ENCODE measurements around the gene CASP1.

CASP1 gene

DNA sequence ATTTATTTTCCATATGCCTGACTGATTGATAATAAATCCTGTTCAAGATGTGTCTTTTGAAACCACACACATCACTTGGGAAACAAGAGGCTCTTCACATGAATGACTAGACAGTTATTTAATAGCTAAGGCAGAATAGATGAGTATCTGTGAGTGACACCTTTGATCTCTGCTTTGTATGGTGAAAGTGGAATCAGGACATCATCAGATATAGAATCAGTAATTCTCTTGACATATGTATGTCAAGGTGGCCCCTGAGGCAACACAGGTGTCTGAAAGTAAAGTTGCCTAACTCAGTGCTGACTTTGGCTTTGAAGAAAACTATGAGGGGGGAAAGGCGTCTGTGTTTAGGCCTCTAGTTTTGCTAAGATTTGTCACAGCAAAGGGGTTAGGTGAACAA is 55.1 kb downstream of the CASP1 start:
- Histone ChIP-seq H4K8ac (ENCODE audit: low read depth, low read length) (no peak overlapping the region), H3K18ac (ENCODE audit: low read length) (no peak overlapping the region), H2BK12ac (ENCODE audit: low read length) (no peak overlapping the region), H3K36me3 (replicated peaks in 1 of 2; ENCODE audit: control insufficient read depth in 2 of 2, insufficient read depth in 2 of 2, low read length in 2 of 2) (no peaks in the 10 kb centered on the region), H3K4me1 (ENCODE audit: control insufficient read depth in 2 of 2, insufficient read depth in 1 of 2, low read depth in 1 of 2, low read length in 2 of 2) (no peaks in the 10 kb centered on the region), H2BK15ac (ENCODE audit: low read length) (no peak overlapping the region), H2AK5ac (ENCODE audit: low read depth, low read length) (no peak overlapping the region), H2BK5ac (ENCODE audit: low read length) (no peak overlapping the region), H3K79me1 (ENCODE audit: low read depth, low read length) (no peaks in the 10 kb centered on the region), H3K9ac (ENCODE audit: low read depth, low read length, poor library complexity) (no peak overlapping the region), H2BK120ac (ENCODE audit: low read depth, low read length) (no peak overlapping the region), H3K4ac (ENCODE audit: low read length) (no peak overlapping the region), H3K23ac (ENCODE audit: low read depth, low read length, poor library complexity) (no peak overlapping the region), H2AFZ (ENCODE audit: low read length) (no peak overlapping the region), H4K91ac (ENCODE audit: low read depth, low read length, poor library complexity) (no peak overlapping the region), H3K4me3 (ENCODE audit: low read length in 2 of 2) (no peak overlapping the region), H3K14ac (ENCODE audit: low read length) (no peak overlapping the region), H3K4me2 (ENCODE audit: insufficient read depth, low read length, poor library complexity, severe bottlenecking) (no peak overlapping the region), H3K27ac (replicated peaks; ENCODE audit: low read length) (no peak overlapping the region), H3K27me3 (ENCODE audit: control insufficient read depth in 3 of 3, insufficient read depth in 3 of 3, low read depth in 1 of 3, low read length in 3 of 3) (no peaks in the 10 kb centered on the region), H3K9me3 (replicated peaks in 1 of 2; ENCODE audit: control insufficient read depth in 2 of 2, insufficient read depth in 1 of 2, low read depth in 1 of 2, low read length in 2 of 2) (no peaks in the 10 kb centered on the region)
- no CpG with 5 or more reads among the region's 1 CpG for WGBS, 2 donors (ENCODE audit: extremely low coverage in 2 of 2, insufficient read length in 2 of 2, insufficient replicate concordance in 1 of 2)
- no peak for DNase-seq (ENCODE audit: low spot score)

All from neuronal stem cell (in vitro differentiated cells).